H9 (cell line): ENCODE measurements around the gene NXPH3. TPM values are rescaled to one million over a fixed set of nuclear protein-coding genes. Genes with fewer than 3 reads are reported as not detected.

Experiments
- DNase-seq: peaks from one replicate; pipeline ENCODE4 v3.0.0-alpha.2; 2017
- H2AFZ ChIP-seq: one replicate; pipeline ENCODE4 v1.6.1; 2013; ENCODE audit warnings: mild to moderate bottlenecking, low read length, control low read depth, moderate library complexity
- H2AK5ac ChIP-seq: 2 replicates; pipeline ENCODE4 v1.6.1; 2013; ENCODE audit warnings: low read length, control low read depth, mixed read lengths; ENCODE audit not compliant: insufficient read length
- H2BK120ac ChIP-seq: one replicate; pipeline ENCODE4 v1.6.1; 2013; ENCODE audit warnings: low read depth, mild to moderate bottlenecking, low read length, control low read depth, inconsistent platforms; ENCODE audit not compliant: poor library complexity, severe bottlenecking
- H2BK12ac ChIP-seq: 2 replicates; pipeline ENCODE4 v1.6.1; 2013; ENCODE audit warnings: low read length, control low read depth, mixed read lengths, low read depth; ENCODE audit not compliant: insufficient read length
- H2BK15ac ChIP-seq: 2 replicates; pipeline ENCODE4 v1.6.1; 2013; ENCODE audit warnings: low read depth, low read length, control low read depth
- H2BK20ac ChIP-seq: one replicate; pipeline ENCODE4 v1.6.1; 2013; ENCODE audit warnings: low read depth, mild to moderate bottlenecking, low read length, control low read depth, inconsistent platforms; ENCODE audit not compliant: poor library complexity, severe bottlenecking
- H2BK5ac ChIP-seq: 2 replicates; pipeline ENCODE4 v1.6.1; 2013; ENCODE audit warnings: low read length, control low read depth, mixed read lengths; ENCODE audit not compliant: insufficient read length
- H3K14ac ChIP-seq: 2 replicates; pipeline ENCODE4 v1.6.1; 2013; ENCODE audit warnings: low read length, control low read depth; ENCODE audit not compliant: insufficient read depth
- H3K18ac ChIP-seq: 2 replicates; pipeline ENCODE4 v1.6.1; 2013; ENCODE audit warnings: low read depth, mild to moderate bottlenecking, mixed read lengths, low read length, control low read depth; ENCODE audit not compliant: insufficient read length
- H3K23ac ChIP-seq: 2 replicates; pipeline ENCODE4 v1.6.1; 2013; ENCODE audit warnings: low read length, control low read depth, mixed read lengths, low read depth; ENCODE audit not compliant: insufficient read length
- H3K23me2 ChIP-seq: 2 replicates; pipeline ENCODE4 v1.6.1; 2013; ENCODE audit warnings: low read depth, mild to moderate bottlenecking, mixed read lengths, low read length, control low read depth; ENCODE audit not compliant: insufficient read length, poor library complexity, severe bottlenecking
- H3K27ac ChIP-seq: 2 replicates; pipeline ENCODE4 v1.5.1; 2013; ENCODE audit warnings: low read length, control low read depth, mixed read lengths, low read depth; ENCODE audit not compliant: insufficient read length
- H3K27me3 ChIP-seq: 2 replicates; pipeline ENCODE4 v1.6.1; 2013; ENCODE audit warnings: low read length, control low read depth, inconsistent platforms; ENCODE audit not compliant: insufficient read depth
- H3K4ac ChIP-seq: 2 replicates; pipeline ENCODE4 v1.6.1; 2013; ENCODE audit warnings: low read depth, mild to moderate bottlenecking, control low read depth, inconsistent platforms, low read length, moderate library complexity
- H3K4me1 ChIP-seq: 2 replicates; pipeline ENCODE4 v1.6.1; 2013; ENCODE audit warnings: low read length, control low read depth, inconsistent platforms; ENCODE audit not compliant: insufficient read depth
- H3K4me2 ChIP-seq: 2 replicates; pipeline ENCODE4 v1.6.1; 2013; ENCODE audit warnings: low read length, control low read depth, mixed read lengths; ENCODE audit not compliant: insufficient read length, insufficient read depth
- H3K56ac ChIP-seq: 2 replicates; pipeline ENCODE4 v1.6.1; 2013; ENCODE audit warnings: low read depth, mild to moderate bottlenecking, mixed read lengths, low read length, control low read depth; ENCODE audit not compliant: insufficient read length
- H3K79me1 ChIP-seq: 2 replicates; pipeline ENCODE4 v1.6.1; 2013; ENCODE audit warnings: low read depth, mild to moderate bottlenecking, moderate library complexity, low read length, control low read depth, inconsistent platforms; ENCODE audit not compliant: insufficient read depth, poor library complexity, severe bottlenecking
- H3K79me2 ChIP-seq: 2 replicates; pipeline ENCODE4 v1.6.1; 2013; ENCODE audit warnings: low read length, control low read depth, inconsistent platforms; ENCODE audit not compliant: insufficient read depth
- H3K9ac ChIP-seq: 2 replicates; pipeline ENCODE4 v1.6.1; 2013; ENCODE audit warnings: low read length, control low read depth, mixed read lengths; ENCODE audit not compliant: insufficient read length; ENCODE audit errors: extremely low read depth
- H3K9me3 ChIP-seq: one replicate; pipeline ENCODE4 v1.6.1; 2013; ENCODE audit warnings: low read depth, low read length, inconsistent platforms; ENCODE audit not compliant: control insufficient read depth
- H3T11ph ChIP-seq: one replicate; pipeline ENCODE4 v1.6.1; 2013; ENCODE audit warnings: mild to moderate bottlenecking, low read length, control low read depth, inconsistent platforms
- H4K20me1 ChIP-seq: one replicate; pipeline ENCODE4 v1.6.1; 2013; ENCODE audit not compliant: control insufficient read depth, insufficient read length, insufficient read depth
- H4K5ac ChIP-seq: 2 replicates; pipeline ENCODE4 v1.6.1; 2013; ENCODE audit warnings: low read depth, mild to moderate bottlenecking, mixed read lengths, low read length, control low read depth; ENCODE audit not compliant: insufficient read length
- H4K8ac ChIP-seq: replicated peaks from 2 replicates; pipeline ENCODE4 v1.6.1; 2013; ENCODE audit warnings: low read length, control low read depth, mixed read lengths, low read depth; ENCODE audit not compliant: insufficient read length
- H4K91ac ChIP-seq: 2 replicates; pipeline ENCODE4 v1.6.1; 2013; ENCODE audit warnings: low read depth, mild to moderate bottlenecking, moderate library complexity, mixed read lengths, low read length, control low read depth; ENCODE audit not compliant: insufficient read length
- H3K27ac Mint-ChIP-seq, 3 experiments: 2 replicates in 2 of 3; 3 replicates in 1 of 3; pipeline ENCODE4 v1.8.0; 2020 to 2021; ENCODE audit warnings: mixed read lengths in 3 of 3, mild to moderate bottlenecking in 1 of 3, moderate library complexity in 1 of 3
- H3K27me3 Mint-ChIP-seq: 2 replicates; pipeline ENCODE4 v1.8.0; 2021; ENCODE audit warnings: low read depth, mild to moderate bottlenecking, moderate library complexity, mixed read lengths
- H3K36me3 Mint-ChIP-seq, 3 experiments: 2 replicates in 2 of 3; 3 replicates in 1 of 3; pipeline ENCODE4 v1.8.0; 2020 to 2021; ENCODE audit warnings: low read depth in 3 of 3, mixed read lengths in 3 of 3; ENCODE audit not compliant: insufficient read depth in 1 of 3
- H3K4me1 Mint-ChIP-seq, 2 experiments: 2 replicates each; pipeline ENCODE4 v1.8.0; 2020; ENCODE audit warnings: mixed read lengths in 2 of 2
- H3K4me3 Mint-ChIP-seq, 2 experiments: 2 replicates in 1 of 2; 3 replicates in 1 of 2; pipeline ENCODE4 v1.8.0; 2020 to 2021; ENCODE audit warnings: mild to moderate bottlenecking in 2 of 2, mixed read lengths in 2 of 2, moderate library complexity in 1 of 2
- H3K9me3 Mint-ChIP-seq, 2 experiments: 2 replicates in 1 of 2; 3 replicates in 1 of 2; pipeline ENCODE4 v1.8.0; 2020; ENCODE audit warnings: mild to moderate bottlenecking in 2 of 2, mixed read lengths in 2 of 2, moderate library complexity in 1 of 2
- CTCF ChIP-seq: fragments of 200-600 bp; sonication (generic); conservative IDR thresholded peaks from 3 replicates; pipeline ENCODE4 v1.8.0; 2021; ENCODE audit warnings: antibody characterized with exemption, mild to moderate bottlenecking
- WGBS: extraction: QIAGEN DNeasy Blood & Tissue Kit; methylation state at CpG from one replicate; pipeline ENCODE4 v1.1.7; 2013; ENCODE audit warnings: missing lambda C conversion rate, low lambda C conversion rate, mixed read lengths; ENCODE audit not compliant: insufficient read length; ENCODE audit errors: extremely low coverage; 5-methylcytosine and 5-hydroxymethylcytosine counted together
- long read RNA-seq: library from polyadenylated mRNA; unstranded; transcript quantifications from one replicate; pipeline ENCODE4 v2.0.0, GENCODE V29; 2020
- total RNA-seq: library from RNA; stranded (reverse); gene quantifications from 2 replicates; pipeline ENCODE4 v1.2.1, GENCODE V29; 2021

Gene NXPH3
- total RNA-seq = 1.3 and 1.7 TPM in 2 replicates
- long read RNA-seq, full-length matches to known transcripts = 1 of 1 reads
- long read RNA-seq, partial matches to known transcripts = 0 of 1 reads
- long read RNA-seq, other reads (novel, unspliced or antisense) = 0 of 1 reads

- Histone ChIP-seq H2BK5ac (no peak within 1 kb of the TSS), H3K79me1 (no peaks in the 10 kb centered on the region), H3K23ac (no peak within 1 kb of the TSS), H3K4me2 (peak within 1 kb of the TSS; percentile 57), H2BK15ac (no peak within 1 kb of the TSS), H3K27ac (no peak within 1 kb of the TSS), H3K23me2 (peaks cover 4% of the 10 kb centered on the region), H3K4ac (no peak within 1 kb of the TSS), H2AK5ac (no peak within 1 kb of the TSS), H4K91ac (no peak within 1 kb of the TSS), H3K56ac (no peak within 1 kb of the TSS), H3K9me3 (no peaks in the 10 kb centered on the region), H3K9ac (no peak within 1 kb of the TSS), H3T11ph (no peak within 1 kb of the TSS), H3K79me2 (no peaks in the 10 kb centered on the region), H4K5ac (no peak within 1 kb of the TSS), H2BK12ac (no peak within 1 kb of the TSS), H4K8ac (no peak within 1 kb of the TSS), H3K14ac (no peak within 1 kb of the TSS), H3K27me3 (peaks cover 3% of the 10 kb centered on the region; the same call in 1 of the 2 replicates), H3K4me1 (peaks cover 3% of the 10 kb centered on the region; the same call in 1 of the 2 replicates), H2BK120ac (no peak within 1 kb of the TSS), H2AFZ (no peak within 1 kb of the TSS), H4K20me1 (no peaks in the 10 kb centered on the region), H3K18ac (no peak within 1 kb of the TSS), H2BK20ac (no peak within 1 kb of the TSS)
- WGBS = no CpG with 5 or more reads among the region's 55 CpGs
- TF ChIP-seq CTCF = no peak; the same call in none of the 3 replicates
- Mint-ChIP-seq H3K4me1 (peaks cover 22 to 42% of the 10 kb centered on the region in 2 experiments), H3K4me3 (peak within 1 kb of the TSS; percentile 88 to 96), H3K36me3 (no peaks in the 10 kb centered on the region), H3K9me3 (no peaks in the 10 kb centered on the region; a peak in 1 of 5 replicates), H3K27me3 (peaks cover 65% of the 10 kb centered on the region), H3K27ac (peak within 1 kb of the TSS in 2 of 3 experiments; percentile 66 to 87; a peak in 2 of 7 replicates)
- peak; percentile 94 for DNase-seq
These were observed at the start of gene NXPH3 for GRCh38 chr17:49575679-49576087. Gene NXPH3, plus strand, starts transcription at chr17:49575871. Its CDS starts 349 bp downstream, at chr17:49576220.
